ENCODE data around the gene OR1F1. TPM values are rescaled to one million over a fixed set of nuclear protein-coding genes. Genes with fewer than 3 reads are reported as not detected.

OR1F1 gene
- total RNA-seq, 4 donors from 2014 or later = not detected

GRCh38 chr16:3152277-3152990 is 35.6 kb upstream of the OR1F1 start:
- TF ChIP-seq CTCF (IDR thresholded peaks at IDR 0.05; ENCODE audit: low read depth) = no peak

- no peak for TF ChIP-seq CTCF (IDR thresholded peaks at IDR 0.05; ENCODE audit: low read depth)
Measured at GRCh38 chr16:3152991-3153368, 35.0 kb upstream of the OR1F1 start.

- no peak for TF ChIP-seq CTCF (IDR thresholded peaks at IDR 0.05; ENCODE audit: low read depth)
Measured at GRCh38 chr16:3155181-3155580, 32.8 kb upstream of the OR1F1 start.

- no peak for TF ChIP-seq CTCF (IDR thresholded peaks at IDR 0.05; ENCODE audit: low read depth)
Measured at GRCh38 chr16:3155972-3156371, 32.0 kb upstream of the OR1F1 start.

GRCh38 chr16:3157229-3158025 is 30.6 kb upstream of the OR1F1 start:
- TF ChIP-seq CTCF (IDR thresholded peaks at IDR 0.05; ENCODE audit: low read depth) = no peak

- no peak for TF ChIP-seq CTCF (IDR thresholded peaks at IDR 0.05; ENCODE audit: low read depth)
Measured at GRCh38 chr16:3158026-3158509, 29.9 kb upstream of the OR1F1 start.
